HCT116 (cell line): Measurements from ENCODE around the gene CINP. TPM values are rescaled to one million over a fixed set of nuclear protein-coding genes. Genes with fewer than 3 reads are reported as not detected.

Experiments used
- ATAC-seq: fragments of 200-7000 bp; cut with Tn5 transposase; 2 replicates; pipeline ENCODE4 v1.9.1; 2020; ENCODE audit warnings: mild to moderate bottlenecking, moderate library complexity
- BruUV-seq: library from RNA; stranded (reverse); fragments of 400-500 nt; replicated peaks from 2 replicates; lab custom pipeline; 2021; lab: Mats Ljungman, UMichigan
- CTCF ChIA-PET: fragments of 300-600 bp; sonication (Branson Sonifier 250); formaldehyde crosslinking; loops from one replicate; lab custom pipeline; 2021; ENCODE audit warnings: antibody characterized with exemption; lab: Charles Lee
- POLR2A ChIA-PET: fragments of 300-600, 350-600 bp; sonication (Branson Sonifier 250); formaldehyde crosslinking; loops from one replicate; lab custom pipeline; 2021; ENCODE audit warnings: antibody characterized with exemption; lab: Charles Lee
- RAD21 ChIA-PET, 2 experiments: fragments of 300-600 bp; sonication (Branson Sonifier 250); formaldehyde crosslinking; loops; one replicate each; lab custom pipeline; 2023; ENCODE audit warnings: low total read pairs in 2 of 2; ENCODE audit not compliant: uncharacterized antibody in 2 of 2, unreplicated experiment in 2 of 2, low non-redundant PET in 1 of 2; lab: Charles Lee
- DNase-seq: peaks from one replicate; pipeline ENCODE4 v3.0.0-alpha.2; 2010; ENCODE audit warnings: low read depth, low spot score
- H2AFZ ChIP-seq: fragments of 200-600 bp; shearing (Covaris generic), sonication (generic); 2 replicates; pipeline ENCODE4 v1.6.1; 2017; ENCODE audit warnings: low read depth, mixed run types, mixed read lengths, antibody characterized with exemption, low read length; ENCODE audit not compliant: poor library complexity, severe bottlenecking
- H3K27ac ChIP-seq: 2 replicates; pipeline ENCODE4 v1.5.1; 2012; ENCODE audit warnings: low read depth, low read length
- H3K27me3 ChIP-seq: fragments of 200-600 bp; sonication (generic); 2 replicates; pipeline ENCODE4 v1.6.1; 2016; ENCODE audit warnings: mixed run types, low read length, mixed read lengths; ENCODE audit not compliant: insufficient read depth
- H3K36me3 ChIP-seq, 2 experiments: fragments of 200-500 bp in 1 of 2; fragments of 200-600 bp in 1 of 2; sonication (Bioruptor generic) in 1 of 2; sonication (generic) in 1 of 2; 2 replicates each; pipeline versions ENCODE4 v1.5.1 to v1.6.1; 2014 to 2016; ENCODE audit warnings: low read length in 2 of 2, inconsistent platforms in 1 of 2, mixed read lengths in 1 of 2, mixed run types in 1 of 2; ENCODE audit not compliant: insufficient read depth in 2 of 2, control insufficient read depth in 1 of 2
- H3K4me1 ChIP-seq, 2 experiments: fragments of 200-600 bp in 1 of 2; sonication (generic) in 1 of 2; 2 replicates each; pipeline versions ENCODE4 v1.5.1 to v1.6.1; 2012 to 2017; ENCODE audit warnings: low read length in 2 of 2, inconsistent platforms in 1 of 2, mild to moderate bottlenecking in 1 of 2, mixed read lengths in 1 of 2, mixed run types in 1 of 2, moderate library complexity in 1 of 2; ENCODE audit not compliant: insufficient read depth in 2 of 2, control insufficient read depth in 1 of 2
- H3K4me2 ChIP-seq: fragments of 200-600 bp; sonication (generic); 2 replicates; pipeline ENCODE4 v1.6.1; 2017; ENCODE audit warnings: mixed run types, low read length, mixed read lengths
- H3K4me3 ChIP-seq, 2 experiments: fragments of 200-600 bp in 1 of 2; sonication (generic) in 1 of 2; replicated peaks in 1 of 2; 2 replicates each; pipeline ENCODE4 v1.5.1; 2011 to 2016; ENCODE audit warnings: low read length in 2 of 2, control low read depth in 1 of 2, low read depth in 1 of 2, mild to moderate bottlenecking in 1 of 2, mixed read lengths in 1 of 2, mixed run types in 1 of 2
- H3K79me2 ChIP-seq: fragments of 200-600 bp; sonication (generic); 2 replicates; pipeline ENCODE4 v1.6.1; 2017; ENCODE audit warnings: mild to moderate bottlenecking, mixed run types, low read length, moderate library complexity, mixed read lengths; ENCODE audit not compliant: insufficient read depth
- H3K9ac ChIP-seq: fragments of 200-600 bp; sonication (generic); 2 replicates; pipeline ENCODE4 v1.6.1; 2016; ENCODE audit warnings: low read length, mixed read lengths
- H3K9me2 ChIP-seq: fragments of 200-600 bp; sonication (generic), shearing (Covaris generic); 2 replicates; pipeline ENCODE4 v1.6.1; 2017; ENCODE audit warnings: mixed run types, mild to moderate bottlenecking, moderate library complexity; ENCODE audit not compliant: insufficient read depth
- H3K9me3 ChIP-seq, 2 experiments: fragments of 200-500 bp in 1 of 2; fragments of 200-600 bp in 1 of 2; sonication (Bioruptor generic) in 1 of 2; sonication (generic) in 1 of 2; 2 replicates each; pipeline ENCODE4 v1.6.1; 2014 to 2017; ENCODE audit warnings: low read length in 2 of 2, mixed read lengths in 2 of 2, inconsistent platforms in 1 of 2, low read depth in 1 of 2, mild to moderate bottlenecking in 1 of 2, mixed run types in 1 of 2, moderate library complexity in 1 of 2; ENCODE audit not compliant: control insufficient read depth in 1 of 2, insufficient read depth in 1 of 2
- H4K20me1 ChIP-seq: fragments of 200-600 bp; sonication (generic), shearing (Covaris generic); 2 replicates; pipeline ENCODE4 v1.6.1; 2017; ENCODE audit warnings: mixed run types, mild to moderate bottlenecking, moderate library complexity; ENCODE audit not compliant: insufficient read depth
- CTCF ChIP-seq, 3 experiments: fragments of 200-600 bp in 1 of 3; sonication (generic) in 1 of 3; IDR thresholded peaks in 2 of 3; conservative IDR thresholded peaks in 1 of 3; 2 replicates each; pipeline ENCODE4 v1.5.1; 2012 to 2017; ENCODE audit warnings: low read depth in 2 of 3, low read length in 2 of 3, antibody characterized with exemption in 1 of 3, borderline replicate concordance in 1 of 3, control low read depth in 1 of 3, mild to moderate bottlenecking in 1 of 3, mixed read lengths in 1 of 3, mixed run types in 1 of 3, moderate library complexity in 1 of 3; ENCODE audit not compliant: insufficient read depth in 1 of 3
- EGR1 ChIP-seq: IDR thresholded peaks from 2 replicates; pipeline ENCODE4 v1.6.1; 2012; ENCODE audit warnings: low read depth
- POLR2AphosphoS5 ChIP-seq: IDR thresholded peaks from 2 replicates; pipeline ENCODE4 v1.6.1; 2011; ENCODE audit warnings: mild to moderate bottlenecking, low read depth, low read length, moderate library complexity
- REST ChIP-seq: IDR thresholded peaks from 2 replicates; pipeline ENCODE4 v1.6.1; 2012; ENCODE audit warnings: low read depth
- TCF7L2 ChIP-seq: IDR thresholded peaks from 2 replicates; pipeline ENCODE4 v1.7.0; 2011; ENCODE audit warnings: borderline replicate concordance, inconsistent platforms; ENCODE audit not compliant: insufficient read depth, insufficient read length; ENCODE audit errors: extremely low read depth
- YY1 ChIP-seq: IDR thresholded peaks from 2 replicates; pipeline ENCODE4 v1.6.1; 2011; ENCODE audit warnings: low read length, low read depth, moderate library complexity, mild to moderate bottlenecking; ENCODE audit not compliant: insufficient replicate concordance; ENCODE audit errors: extremely low read depth
- ZNF274 ChIP-seq: fragments of 200-500 bp; sonication (Bioruptor generic); IDR thresholded peaks from 2 replicates; pipeline ENCODE4 v1.6.1; 2014; ENCODE audit warnings: mild to moderate bottlenecking, low read depth, low read length, inconsistent platforms
- intact Hi-C: fragments of 100-400 bp; cut with micrococcal nuclease; formaldehyde crosslinking; loops from 2 replicates; pipeline ENCODE4 v1.10.0; 2022
- total RNA-seq: library from RNA; stranded (reverse); gene quantifications from one replicate; pipeline ENCODE4 v1.2.1, GENCODE V29; 2021; ENCODE audit not compliant: unreplicated experiment

Gene CINP
- total RNA-seq, 1 experiment from 2014 or later = 49.1 TPM

DNA sequence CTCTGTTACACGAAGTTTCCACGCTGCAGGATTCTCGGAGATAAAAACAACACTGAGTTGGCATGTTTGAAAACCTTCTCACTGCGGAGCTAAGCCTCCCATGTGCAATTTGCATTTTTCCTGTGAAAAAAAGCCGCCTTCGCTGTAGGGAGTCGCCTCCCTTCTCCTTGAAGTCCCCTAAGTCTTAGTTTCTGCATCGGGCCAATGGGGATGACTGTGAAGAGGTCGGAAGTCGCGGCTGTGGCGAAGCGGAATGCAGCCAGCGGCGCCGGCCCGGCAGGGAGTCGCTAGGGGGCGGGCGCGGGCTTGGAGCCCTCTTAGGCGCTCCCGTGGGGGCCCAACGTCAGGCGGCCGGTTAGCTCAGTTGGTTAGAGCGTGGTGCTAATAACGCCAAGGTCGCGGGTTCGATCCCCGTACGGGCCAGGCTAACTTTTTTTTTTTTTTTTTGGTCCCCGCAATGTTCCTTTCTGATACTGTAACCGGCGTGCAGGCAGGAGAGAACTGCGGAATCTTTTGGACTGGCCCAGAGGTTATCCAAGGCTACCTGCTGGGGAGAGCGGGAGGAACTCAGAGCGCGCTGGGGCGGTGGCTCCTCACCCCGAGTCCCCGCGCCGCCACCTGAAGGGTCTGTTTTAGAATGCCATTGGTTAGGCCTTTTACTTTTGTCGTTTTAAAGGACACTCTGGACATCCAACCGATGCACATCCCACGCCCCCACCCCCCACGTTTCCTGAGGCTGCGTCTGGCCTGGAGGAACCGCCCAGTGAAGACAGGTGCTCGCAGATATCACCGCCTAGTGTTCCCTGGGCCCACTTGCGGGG lies 45.7 kb downstream of the CINP start:
- Histone ChIP-seq H3K9me3 (no peaks in the 10 kb centered on the region), H3K9me2 (no peaks in the 10 kb centered on the region), H3K4me2 (peak overlapping the region; percentile 76), H3K79me2 (peaks cover 17% of the 10 kb centered on the region), H3K27me3 (no peaks in the 10 kb centered on the region), H3K36me3 (no peaks in the 10 kb centered on the region), H3K4me1 (peaks cover 37 to 66% of the 10 kb centered on the region in 2 experiments), H4K20me1 (no peaks in the 10 kb centered on the region), H2AFZ (peak overlapping the region; percentile 86), H3K4me3 (peak overlapping the region; percentile 43 to 45), H3K27ac (peak overlapping the region; percentile 71), H3K9ac (peak overlapping the region; percentile 40; the same call in 1 of the 2 replicates)
- RAD21 ChIA-PET = interaction anchor here in 1 of 2 experiments (0.6 kb wide), 1 partner anchor 1074 kb away, joined by 4 read pairs; no protein-coding TSS in a partner anchor
- no TSS peak for BruUV-seq
- peak; percentile 86 for DNase-seq
- TF ChIP-seq CTCF (IDR thresholded peaks at IDR 0.05 in 2 of 3, conservative IDR thresholded peaks at IDR 0.05 in 1 of 3; ENCODE audit: borderline replicate concordance in 1 of 3, insufficient read depth in 1 of 3, low read depth in 2 of 3, low read length in 2 of 3) (peak in 2 of 3 experiments; percentile 44 to 69; a peak in 4 of 6 replicates), YY1 (peak; percentile 31), TCF7L2 (peak; percentile 50), ZNF274 (no peak), POLR2AphosphoS5 (peak; percentile 19), EGR1 (no peak), REST (no peak)
- intact Hi-C loops = no loop called here
- CTCF ChIA-PET = interaction anchor here (0.7 to 2.2 kb wide), 7 partner anchors 9 to 271 kb away, joined by 3 to 6 read pairs (median 3); partner anchors contain the start of gene MOK
- POLR2A ChIA-PET = interaction anchor here (0.6 kb wide), 2 partner anchors 73 to 352 kb away, joined by 3 read pairs; no protein-coding TSS in a partner anchor
- peak; percentile 74 for ATAC-seq
